HG03432 (cell line): Measurements from ENCODE around the gene TUB.

Experiments used
- ATAC-seq: cut with Tn5 transposase; IDR thresholded peaks from one replicate; pipeline ENCODE4 v1.9.1; 2021; ENCODE audit warnings: mild to moderate bottlenecking, moderate library complexity; ENCODE audit not compliant: unreplicated experiment

Gene TUB, protein sequence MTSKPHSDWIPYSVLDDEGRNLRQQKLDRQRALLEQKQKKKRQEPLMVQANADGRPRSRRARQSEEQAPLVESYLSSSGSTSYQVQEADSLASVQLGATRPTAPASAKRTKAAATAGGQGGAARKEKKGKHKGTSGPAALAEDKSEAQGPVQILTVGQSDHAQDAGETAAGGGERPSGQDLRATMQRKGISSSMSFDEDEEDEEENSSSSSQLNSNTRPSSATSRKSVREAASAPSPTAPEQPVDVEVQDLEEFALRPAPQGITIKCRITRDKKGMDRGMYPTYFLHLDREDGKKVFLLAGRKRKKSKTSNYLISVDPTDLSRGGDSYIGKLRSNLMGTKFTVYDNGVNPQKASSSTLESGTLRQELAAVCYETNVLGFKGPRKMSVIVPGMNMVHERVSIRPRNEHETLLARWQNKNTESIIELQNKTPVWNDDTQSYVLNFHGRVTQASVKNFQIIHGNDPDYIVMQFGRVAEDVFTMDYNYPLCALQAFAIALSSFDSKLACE

DNA sequence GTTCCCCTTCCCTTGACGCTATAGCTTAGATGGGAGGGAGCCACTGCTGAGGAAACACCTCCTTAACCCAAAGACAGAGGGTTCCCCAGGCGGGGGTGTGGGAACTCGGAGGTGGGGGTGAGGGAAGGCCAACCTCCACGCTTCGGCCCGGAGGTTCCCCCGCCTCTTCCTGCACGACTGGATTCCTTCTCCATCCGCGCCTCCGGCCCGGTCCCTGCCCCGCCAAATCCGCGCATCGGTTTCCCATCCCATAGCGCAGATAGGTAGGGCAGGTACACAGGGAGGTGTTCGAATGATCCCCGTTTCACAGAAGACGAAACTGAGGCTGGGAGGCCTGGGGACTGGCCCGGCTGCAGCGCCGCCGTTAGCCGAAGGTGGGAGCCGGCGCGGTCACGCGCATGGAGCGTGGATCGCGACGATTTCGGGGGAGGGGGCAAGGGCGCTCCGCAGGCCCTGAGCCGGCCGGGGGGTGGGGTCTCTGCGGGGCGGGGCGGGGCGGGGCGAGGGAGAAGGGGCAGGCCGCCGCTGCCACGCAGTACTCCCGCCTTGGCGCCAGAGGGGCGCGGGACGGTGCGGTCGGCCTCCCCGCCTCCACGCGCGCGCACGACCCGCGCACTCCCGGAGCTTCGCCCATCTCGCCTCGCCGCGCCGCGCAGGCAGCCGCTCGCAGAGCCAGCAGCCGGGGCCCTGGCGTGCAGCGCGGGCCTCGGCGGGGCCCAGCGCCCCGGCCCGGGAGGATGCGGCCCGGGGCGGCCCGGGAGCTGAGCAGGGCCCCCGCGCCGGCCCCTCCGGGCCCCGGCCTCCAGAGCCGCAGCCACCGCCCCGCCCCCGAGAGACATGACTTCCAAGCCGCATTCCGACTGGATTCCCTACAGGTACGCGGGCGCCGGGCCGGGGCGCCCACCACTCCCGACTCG lies at the start of gene TUB:
Gene TUB (plus strand): TSS at position 538 of the 917 bp plus-strand sequence. CDS start 300 bp downstream, at position 838.
- no peak for ATAC-seq

DNA sequence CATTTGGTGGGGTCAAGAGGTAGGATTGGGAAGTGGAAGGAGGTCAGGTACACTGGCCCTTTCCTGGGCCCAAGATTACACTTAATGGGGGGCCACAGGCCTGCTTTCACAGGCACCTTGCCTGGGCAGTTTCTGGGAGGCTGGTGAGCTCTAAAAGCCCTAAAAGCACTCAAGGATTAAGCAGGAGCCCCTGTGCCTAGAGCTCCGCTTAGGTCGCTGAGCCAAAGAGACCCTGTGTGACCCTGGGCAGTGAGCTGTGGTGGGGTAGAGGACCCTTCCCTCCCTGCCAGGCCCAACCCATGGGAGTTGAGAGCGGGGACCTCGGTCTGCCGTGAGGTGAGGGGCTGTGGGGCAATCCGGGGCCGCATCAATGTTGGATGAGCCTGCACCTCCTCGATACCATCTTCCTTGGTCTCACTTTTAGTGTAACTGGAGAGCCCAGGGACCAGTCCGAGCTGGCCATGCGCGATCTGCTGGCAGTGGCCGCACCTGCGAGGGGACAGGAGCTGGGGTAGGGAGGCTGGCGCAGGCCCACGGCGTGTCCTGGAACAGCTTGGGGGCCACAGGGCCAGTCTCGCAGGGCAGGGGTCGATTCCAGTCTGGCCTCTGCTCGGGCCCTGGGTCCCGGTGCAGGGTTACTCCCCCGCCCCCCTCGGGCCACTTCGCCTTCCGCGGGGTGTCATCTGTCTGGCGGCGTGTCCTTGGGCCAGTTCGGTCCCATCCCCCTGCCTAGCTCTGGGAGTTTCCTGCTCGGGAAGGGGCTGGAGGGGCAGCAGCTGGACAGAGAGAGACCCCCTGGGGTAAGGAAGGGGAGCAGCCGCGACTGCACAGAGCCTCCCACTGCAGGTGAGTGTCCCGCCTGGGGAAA lies 49.5 kb upstream of the TUB start:
- no peak for ATAC-seq

DNA sequence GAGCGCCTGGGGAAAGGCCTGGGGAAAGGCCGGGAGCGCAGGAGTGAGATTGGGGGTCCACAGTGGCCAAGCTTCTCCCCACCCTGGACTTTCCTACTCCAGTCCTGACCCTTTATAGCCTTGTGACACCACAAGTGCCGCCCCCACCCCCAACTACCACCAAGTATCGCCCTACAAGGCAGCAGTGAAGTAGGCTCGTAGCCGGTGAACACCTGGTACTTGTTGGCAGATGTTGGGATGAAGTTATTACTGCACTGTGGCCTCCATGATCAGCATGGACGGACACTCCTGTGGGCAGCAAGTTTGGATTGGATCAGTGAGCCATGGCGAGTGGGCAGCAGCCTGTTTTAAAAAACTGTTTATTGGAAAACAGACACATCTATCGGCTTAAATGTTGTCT lies 48.9 kb upstream of the TUB start:
- no peak for ATAC-seq

DNA sequence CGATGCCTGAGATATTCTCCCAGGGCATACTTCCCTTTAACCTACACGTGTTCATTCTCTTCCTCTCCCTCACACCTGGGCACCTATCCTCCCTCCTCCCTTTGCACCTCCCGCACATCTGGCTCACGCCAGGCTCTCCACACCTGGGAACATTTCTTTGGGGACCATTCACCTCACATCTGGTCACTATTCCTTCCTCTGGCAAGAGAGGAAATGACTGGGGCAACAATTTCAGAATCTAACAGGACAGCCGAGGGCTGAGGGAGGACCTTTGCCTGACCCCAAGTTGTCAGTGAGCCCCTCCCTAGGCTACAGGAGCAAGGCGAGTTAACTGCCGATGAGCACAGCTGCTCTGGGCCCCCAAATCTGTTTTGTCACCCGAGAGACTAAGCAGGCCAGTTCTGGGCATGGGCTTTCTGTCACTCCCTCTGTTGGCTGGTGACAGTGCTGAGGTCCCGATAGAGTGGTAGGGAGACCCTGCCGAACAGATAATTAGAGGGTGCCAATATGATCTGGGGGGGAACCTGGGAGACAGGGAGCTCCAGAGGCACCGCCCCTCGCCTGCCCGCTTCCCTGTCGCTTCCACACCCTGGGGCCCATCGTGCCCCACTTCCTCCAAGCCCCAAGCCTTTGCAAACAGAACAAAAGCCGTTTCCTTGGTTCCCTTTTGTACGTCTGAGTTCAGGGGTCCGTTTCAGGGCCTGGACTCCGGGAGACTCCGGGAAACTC lies 48.3 kb upstream of the TUB start:
- ATAC-seq = no peak

DNA sequence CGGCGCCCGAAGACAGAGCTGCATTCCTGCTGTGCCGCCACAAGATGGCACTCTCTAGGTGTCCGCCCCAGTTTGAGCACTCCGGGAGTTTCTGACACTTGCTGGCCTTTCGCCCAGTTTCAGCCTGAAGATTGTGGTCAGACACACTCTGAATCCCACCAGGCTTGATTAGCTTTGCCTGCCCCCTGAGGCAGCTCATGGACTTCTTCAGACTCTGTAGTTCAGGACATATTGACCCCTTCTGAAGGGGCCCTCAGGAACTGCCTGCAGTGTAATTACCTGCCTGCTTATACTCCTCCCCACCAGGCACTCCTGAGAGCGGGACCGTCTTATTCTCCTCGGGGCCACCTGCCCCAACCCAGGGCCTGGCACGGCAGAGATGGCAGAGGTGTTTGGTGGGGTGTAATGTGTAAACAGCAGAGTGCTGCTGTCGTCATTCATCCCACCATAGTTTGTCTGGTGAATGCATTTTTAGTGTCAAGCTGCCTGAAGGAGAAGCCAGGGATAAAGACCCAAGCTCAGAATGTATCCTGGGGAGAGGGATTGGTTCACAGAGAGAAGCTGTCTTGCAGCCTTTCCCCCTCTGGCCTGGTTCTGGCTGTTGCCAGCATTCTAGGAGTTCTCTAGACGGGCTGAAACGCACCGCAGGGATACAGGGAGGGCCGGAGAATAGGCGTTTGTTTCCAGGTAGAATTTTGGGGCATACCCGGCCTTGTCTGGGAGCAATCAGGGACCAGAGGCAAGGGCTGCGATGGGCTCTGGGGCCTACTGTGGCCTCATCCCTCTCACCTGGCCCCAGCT lies 47.5 kb upstream of the TUB start:
- peak; percentile 86 for ATAC-seq

DNA sequence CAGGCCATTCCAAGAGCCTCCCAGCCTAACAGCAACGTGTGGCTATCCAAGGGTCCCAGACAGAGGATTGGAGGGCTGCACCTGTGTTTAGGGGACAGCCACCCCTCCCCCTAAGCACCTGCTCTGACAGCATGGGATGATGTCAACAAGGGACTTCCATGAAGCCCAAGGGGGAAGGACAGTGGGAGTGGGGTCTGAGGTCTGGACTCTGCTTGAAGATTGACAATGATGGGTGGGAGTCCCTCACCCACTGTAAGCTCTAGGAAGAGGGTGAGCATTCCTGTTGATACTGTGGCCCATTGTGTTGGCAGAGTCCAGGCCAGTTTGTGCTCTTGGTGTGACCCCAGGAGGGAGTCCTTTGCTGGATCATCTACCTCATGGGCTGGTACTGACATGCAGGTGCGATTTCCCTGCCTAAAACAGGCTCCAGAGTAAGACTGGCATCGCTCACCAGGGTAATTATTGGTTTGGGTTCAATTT lies 46.9 kb upstream of the TUB start:
- ATAC-seq = no peak

DNA sequence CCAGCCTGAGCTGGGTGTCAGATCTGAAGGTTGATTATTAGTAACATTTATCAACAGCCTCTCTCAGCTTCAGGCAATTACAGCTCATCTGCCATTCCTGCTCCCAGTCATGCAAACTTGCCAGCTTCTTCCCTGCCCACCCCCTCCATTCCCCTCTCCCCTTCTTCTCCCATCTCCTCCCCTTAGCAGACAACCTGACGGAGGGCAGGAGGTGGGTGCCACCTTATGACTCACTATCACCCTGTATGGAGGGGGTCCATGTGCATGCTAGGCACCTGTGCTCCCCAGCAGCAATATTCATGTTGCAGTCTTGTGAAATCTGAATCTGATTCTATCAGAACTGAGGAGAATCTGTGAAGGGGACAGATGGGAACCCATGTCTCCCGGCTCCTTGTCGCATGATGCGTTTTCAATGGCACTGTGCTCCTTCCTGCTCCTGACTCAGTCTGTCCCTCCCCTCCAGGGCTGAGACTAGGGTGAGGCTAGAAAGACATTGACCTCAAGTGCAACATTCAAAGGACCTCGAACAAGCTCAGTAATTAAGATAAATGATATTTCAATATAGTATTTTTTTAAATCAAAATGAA lies 46.3 kb upstream of the TUB start:
- no peak for ATAC-seq

DNA sequence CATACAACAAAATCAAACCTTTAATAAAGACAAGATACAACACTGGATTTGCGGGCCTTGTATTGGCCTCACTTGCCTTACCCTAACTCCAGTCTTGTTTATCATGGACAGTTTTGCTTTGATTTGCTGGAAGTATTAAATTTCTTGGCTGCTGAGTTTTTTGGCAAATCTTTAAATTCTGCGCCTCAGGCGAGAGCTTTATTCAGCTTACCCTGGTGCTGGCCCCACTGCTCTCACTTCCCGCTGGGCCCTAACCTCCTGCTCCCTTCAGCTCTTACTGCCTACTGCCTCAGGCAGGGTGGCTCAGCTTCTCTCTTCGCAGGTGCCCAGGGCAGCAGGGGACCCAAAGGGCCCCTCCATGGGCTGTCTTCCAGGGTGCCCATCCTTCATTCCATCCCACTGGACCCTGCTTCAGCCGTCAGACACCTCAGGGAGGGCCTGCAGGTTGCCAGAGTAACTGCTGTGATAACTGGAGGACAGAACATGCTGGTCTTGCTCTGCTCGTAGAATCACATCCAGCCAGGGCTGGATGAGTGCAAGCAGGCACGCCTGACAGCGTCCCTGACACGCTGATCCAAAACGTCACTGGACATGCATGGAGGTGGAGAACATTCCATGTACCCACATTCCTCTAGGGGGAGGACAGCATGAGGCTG lies 45.7 kb upstream of the TUB start:
- no peak for ATAC-seq

DNA sequence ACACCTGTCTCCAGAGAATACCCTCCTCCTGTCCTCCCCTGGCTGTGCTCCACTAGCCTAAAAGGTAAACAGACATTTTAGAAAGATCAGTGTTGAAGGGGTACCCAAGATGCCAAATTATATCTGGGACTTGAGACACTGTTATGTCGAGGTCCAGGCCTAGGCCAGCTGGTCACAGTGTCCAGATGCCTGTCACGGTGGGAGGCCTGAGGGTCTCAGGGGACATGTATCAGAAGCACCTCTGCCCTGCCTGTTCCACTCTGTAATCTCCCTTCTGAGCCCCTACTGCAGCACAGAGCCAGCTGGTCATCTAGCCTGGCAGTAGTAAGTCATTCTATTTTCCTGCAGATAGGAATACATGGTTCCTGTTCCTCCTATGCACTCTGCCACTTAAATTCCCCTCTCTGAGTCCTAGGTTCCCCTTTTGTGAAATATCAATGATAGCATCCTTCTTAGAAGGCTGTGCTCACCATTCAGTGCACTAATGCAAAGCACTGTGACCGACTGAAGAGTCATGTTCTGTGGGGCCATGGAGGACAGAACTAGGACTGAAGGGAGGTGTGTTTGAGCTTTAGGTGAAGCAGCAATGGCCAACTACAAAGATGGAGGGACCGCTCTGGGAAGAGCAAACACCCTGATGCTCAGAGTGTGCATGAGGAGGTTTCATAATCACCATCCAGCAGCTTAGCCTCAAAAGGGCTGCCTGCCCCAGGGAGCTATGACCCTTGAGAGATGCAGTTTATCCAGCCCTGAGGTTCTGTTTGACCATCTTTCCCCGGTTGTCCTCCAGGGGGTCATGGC lies 44.8 kb upstream of the TUB start:
- no peak for ATAC-seq

DNA sequence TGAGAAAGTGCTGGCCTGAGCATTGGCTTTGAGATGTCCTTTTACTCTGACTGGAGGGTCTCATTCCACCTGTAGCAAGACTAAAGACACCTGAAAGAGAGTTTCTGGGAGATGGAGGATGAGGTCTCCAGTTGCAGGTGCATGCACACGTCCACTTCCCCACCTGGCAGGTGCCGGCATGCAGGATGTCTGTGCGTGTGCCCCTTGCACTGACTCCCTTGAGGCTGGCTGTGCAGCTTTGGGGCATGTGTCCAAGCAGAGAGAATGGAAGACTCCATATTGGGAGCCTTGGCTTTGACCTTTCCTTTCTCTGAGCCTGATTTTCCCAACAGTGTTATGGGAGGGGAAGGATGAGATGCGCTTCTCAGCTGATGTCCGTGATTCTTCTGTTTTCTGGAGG lies 44.0 kb upstream of the TUB start:
- no peak for ATAC-seq

DNA sequence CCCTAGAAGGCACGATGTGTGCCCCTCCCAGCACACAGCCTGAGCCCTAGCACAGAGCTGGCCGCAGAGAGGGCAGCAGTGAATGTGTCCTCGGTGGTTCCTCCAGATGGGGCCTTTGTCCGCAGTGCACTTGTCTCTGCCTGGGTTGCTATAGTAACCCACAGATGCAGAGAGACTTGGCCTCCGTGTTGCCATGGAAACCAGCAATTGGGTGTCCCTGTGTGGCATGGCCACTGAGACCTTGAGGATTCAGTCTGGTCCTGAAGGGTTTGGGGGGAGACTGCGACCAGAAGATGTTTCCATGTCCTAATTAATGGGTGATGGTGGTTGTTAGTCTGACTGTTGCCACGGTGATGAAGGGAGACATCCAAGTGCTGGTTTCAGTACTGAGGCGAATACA lies 42.6 kb upstream of the TUB start:
- ATAC-seq = no peak

DNA sequence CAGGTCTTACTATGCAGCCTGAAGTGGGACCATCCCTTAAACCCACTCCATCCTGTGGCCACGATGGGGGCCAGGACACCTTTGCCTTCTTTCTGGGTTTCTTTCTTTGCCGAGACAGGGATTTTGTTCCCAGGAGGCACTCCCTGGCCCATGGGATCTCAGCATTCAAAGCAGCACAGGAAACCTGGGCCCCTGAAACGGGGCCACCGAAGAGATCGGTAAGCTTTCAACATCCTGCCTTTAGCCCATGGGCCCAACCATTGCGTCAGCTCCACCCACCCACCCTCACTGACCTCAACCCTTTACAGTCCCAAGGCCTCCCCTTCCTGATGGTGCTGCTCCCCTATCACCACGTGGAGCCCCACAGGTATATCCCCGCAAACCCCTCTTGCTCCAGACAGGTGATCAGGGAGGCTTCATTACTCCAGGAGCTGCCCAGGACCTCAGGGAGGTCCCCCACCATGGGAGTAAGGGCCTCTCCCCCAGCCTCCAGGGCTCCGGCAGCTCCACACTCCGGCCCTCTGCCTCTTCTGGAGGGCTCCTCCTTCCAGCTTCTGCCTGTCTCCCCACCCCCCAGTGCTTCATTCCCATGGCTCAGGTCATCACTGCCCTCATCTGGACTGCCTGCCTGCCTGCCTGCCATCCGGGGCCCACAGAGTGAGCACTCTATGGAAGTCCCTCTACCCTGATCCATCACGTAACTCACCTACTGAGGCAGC lies 42.0 kb upstream of the TUB start:
- no peak for ATAC-seq

DNA sequence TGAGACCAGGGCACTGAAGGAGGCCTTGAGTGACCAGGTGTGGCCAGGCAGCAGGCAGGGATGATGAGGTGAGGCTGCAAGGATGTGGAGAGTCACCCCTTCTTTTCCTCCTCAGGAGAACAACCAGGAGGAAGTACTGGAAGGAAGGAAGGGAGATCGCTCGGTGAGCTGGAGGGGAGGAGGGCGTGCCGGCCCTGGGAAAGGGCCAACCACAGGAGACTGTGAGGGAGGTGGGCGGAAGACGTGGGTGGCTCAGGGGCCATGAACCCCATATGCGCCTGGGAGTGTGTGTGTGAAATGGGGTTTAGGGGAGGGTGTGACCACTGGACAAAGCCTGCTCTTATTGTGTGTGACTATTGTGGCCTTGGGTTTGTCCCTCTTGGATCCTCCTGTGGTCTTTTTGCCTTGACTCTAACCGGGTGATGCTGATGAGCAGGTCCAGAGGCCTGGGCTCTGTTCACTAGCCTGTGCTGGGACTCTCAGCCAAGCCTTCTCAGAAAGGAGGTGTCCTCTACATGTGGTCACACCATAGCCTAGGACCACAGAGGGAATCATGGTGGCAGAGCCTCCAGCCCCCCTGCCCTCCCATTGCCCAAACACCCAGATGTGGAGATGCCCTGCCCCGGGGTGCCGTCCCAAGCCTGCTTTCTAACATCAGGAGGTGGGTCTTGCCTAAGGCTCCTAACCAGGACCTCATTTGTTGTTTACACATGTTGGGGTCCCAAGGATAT lies 41.3 kb upstream of the TUB start:
- ATAC-seq = no peak

DNA sequence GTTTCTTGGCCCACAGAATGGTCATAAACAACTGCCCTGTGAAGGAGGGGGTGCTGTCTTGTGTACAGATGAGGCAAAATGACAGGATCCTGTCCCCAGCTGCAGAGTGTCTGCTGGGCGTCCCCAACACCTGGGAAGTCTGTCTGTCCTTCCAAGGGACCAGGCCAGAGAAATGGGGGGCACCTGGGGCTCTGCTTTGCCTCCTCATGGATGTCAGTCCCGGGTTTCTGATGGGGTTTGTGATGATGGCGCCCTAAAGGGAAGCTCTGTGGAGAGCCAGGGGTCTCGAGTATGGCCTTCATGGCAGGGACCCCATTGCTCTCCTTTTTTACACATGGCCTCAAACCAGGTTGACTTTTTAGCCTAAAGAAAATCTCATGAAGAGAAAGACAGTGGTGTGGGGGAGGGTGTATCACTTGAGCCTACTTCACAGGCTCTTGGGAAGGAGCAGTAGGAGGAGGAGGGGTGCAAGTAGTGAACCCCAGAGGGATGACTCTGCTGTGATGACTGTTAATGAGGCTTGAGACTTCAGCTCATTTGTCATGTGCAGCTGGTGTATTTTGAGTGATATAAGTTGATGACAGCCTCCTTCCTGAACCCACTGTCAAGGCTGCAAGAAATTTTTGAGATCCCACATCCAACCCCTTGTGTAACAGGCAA lies 40.6 kb upstream of the TUB start:
- no peak for ATAC-seq

DNA sequence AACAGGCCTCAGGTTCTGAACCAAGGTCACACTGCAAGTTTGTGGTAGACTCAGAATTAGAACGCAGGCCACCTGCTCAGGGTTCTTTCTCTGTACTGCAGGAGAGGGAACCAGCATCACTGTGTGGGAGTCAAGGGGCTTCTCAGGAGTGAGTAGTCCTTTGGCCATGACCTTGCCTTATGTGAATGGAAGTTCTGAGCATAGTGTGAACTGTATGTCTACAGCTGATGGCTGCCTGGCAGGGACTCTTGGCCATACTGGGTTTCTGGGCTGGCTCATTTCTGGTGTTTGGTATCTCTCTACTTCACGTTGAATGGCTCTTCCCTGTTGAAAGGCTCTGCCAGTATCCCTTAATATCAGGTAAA lies 40.1 kb upstream of the TUB start:
- no peak for ATAC-seq

DNA sequence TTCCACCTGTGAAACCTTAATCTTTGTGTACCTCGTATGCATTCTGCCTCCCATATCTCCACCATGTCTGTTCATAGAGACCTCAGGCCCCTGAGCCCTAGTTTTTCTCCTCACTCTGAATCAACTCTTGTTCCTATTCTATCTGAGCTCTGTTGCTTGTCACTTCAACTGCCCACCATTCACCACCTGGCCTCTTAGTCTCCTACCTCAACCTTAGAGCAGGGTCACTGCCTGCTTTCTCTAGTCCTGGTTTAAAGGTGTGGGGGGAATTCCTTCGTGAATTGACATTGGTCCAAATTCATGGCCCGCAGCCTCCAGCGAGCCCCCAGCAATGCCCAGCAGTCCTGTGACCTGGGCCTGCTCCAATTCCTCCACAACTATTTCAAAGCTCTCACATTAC lies 39.4 kb upstream of the TUB start:
- no peak for ATAC-seq
